ENCODE measurements around the gene DEFB124. TPM values are rescaled to one million over a fixed set of nuclear protein-coding genes. Genes with fewer than 3 reads are reported as not detected.

The DEFB124 gene
- total RNA-seq, 1 experiment from 2014 or later = not detected

DNA sequence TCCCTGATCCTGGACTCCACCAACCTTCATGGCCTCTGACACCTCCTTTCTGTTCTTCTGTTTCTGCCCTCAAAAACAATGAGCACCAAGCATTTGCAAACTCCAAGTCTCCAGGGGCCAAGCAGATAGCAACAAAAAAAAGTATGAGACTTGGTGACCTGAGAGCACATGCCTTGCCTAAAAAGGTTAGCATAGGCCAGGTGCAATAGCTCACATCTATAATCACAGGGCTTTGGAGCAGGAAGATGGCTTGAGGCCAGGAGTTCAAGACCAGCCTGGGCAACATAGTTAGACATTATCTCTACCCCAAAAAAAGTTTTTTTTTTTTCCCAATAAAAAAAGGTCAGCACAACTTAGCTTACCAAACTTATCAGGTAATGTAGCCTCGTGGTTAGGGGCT is 25.6 kb upstream of the DEFB124 start:
- ATAC-seq = no peak
- POLR2A ChIA-PET = no interaction called here
- in situ Hi-C loops (cut with HindIII; ENCODE audit: low pct_unique_long_range_greater_than_20kb, low sequenced_read_pairs) = no loop called here
- H3K27ac ChIP-seq (ENCODE audit: low read length) = no peak overlapping the region
- intact Hi-C loops (cut with micrococcal nuclease; ENCODE audit: unreplicated experiment) = no loop called here
- no peaks in the 10 kb centered on the region for H3K4me1 ChIP-seq (ENCODE audit: control insufficient read depth, insufficient read depth, low read length)
- CTCF ChIA-PET = interaction anchor here (0.6 to 3.6 kb wide), 2 partner anchors 41 to 979 kb away, joined by 3 to 138 read pairs; no protein-coding TSS in a partner anchor
- H3K9me3 ChIP-seq (ENCODE audit: control insufficient read depth, insufficient read depth, low read depth, low read length) = no peaks in the 10 kb centered on the region
- H3K4me3 ChIP-seq (ENCODE audit: low read depth in 2 of 2, low read length in 2 of 2) = no peak overlapping the region
- BruUV-seq (replicated peaks) = no TSS peak
- H3K36me3 ChIP-seq (ENCODE audit: control insufficient read depth, insufficient read depth, low read length) = no peaks in the 10 kb centered on the region
- DNase-seq (ENCODE audit: low read depth, low spot score) = no peak
- peaks cover 4% of the 10 kb centered on the region; the same call in 1 of the 2 replicates for H3K27me3 ChIP-seq (ENCODE audit: control insufficient read depth, insufficient read depth, low read length)
- TF ChIP-seq, protein P1, sequence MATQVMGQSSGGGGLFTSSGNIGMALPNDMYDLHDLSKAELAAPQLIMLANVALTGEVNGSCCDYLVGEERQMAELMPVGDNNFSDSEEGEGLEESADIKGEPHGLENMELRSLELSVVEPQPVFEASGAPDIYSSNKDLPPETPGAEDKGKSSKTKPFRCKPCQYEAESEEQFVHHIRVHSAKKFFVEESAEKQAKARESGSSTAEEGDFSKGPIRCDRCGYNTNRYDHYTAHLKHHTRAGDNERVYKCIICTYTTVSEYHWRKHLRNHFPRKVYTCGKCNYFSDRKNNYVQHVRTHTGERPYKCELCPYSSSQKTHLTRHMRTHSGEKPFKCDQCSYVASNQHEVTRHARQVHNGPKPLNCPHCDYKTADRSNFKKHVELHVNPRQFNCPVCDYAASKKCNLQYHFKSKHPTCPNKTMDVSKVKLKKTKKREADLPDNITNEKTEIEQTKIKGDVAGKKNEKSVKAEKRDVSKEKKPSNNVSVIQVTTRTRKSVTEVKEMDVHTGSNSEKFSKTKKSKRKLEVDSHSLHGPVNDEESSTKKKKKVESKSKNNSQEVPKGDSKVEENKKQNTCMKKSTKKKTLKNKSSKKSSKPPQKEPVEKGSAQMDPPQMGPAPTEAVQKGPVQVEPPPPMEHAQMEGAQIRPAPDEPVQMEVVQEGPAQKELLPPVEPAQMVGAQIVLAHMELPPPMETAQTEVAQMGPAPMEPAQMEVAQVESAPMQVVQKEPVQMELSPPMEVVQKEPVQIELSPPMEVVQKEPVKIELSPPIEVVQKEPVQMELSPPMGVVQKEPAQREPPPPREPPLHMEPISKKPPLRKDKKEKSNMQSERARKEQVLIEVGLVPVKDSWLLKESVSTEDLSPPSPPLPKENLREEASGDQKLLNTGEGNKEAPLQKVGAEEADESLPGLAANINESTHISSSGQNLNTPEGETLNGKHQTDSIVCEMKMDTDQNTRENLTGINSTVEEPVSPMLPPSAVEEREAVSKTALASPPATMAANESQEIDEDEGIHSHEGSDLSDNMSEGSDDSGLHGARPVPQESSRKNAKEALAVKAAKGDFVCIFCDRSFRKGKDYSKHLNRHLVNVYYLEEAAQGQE (IDR thresholded peaks at IDR 0.05; ENCODE audit: insufficient read depth in 1 of 2, low read depth in 2 of 2, low read length in 1 of 2) = no peak
- no peak for TF ChIP-seq POLR2AphosphoS5 (IDR thresholded peaks at IDR 0.05; ENCODE audit: low read depth, low read length)
- TF ChIP-seq SIN3A (IDR thresholded peaks at IDR 0.05; ENCODE audit: borderline replicate concordance, insufficient read depth, low read depth, low read length) = no peak
- no peak for TF ChIP-seq CTCF (IDR thresholded peaks at IDR 0.05)
- no peak for TF ChIP-seq TCF7L2 (IDR thresholded peaks at IDR 0.05; ENCODE audit: low read depth, low read length)

- H3K9me3 ChIP-seq (ENCODE audit: control insufficient read depth, insufficient read depth, low read depth, low read length) = no peaks in the 10 kb centered on the region
- CTCF ChIA-PET = no interaction called here
- ATAC-seq (no peak), DNase-seq (ENCODE audit: low read depth, low spot score) (no peak)
- in situ Hi-C loops (cut with HindIII; ENCODE audit: low pct_unique_long_range_greater_than_20kb, low sequenced_read_pairs) (no loop called here), intact Hi-C loops (cut with micrococcal nuclease; ENCODE audit: unreplicated experiment) (loop anchor here (10.0 kb wide), 1 partner anchor 173 kb away; no protein-coding TSS in a partner anchor)
- TF ChIP-seq POLR2AphosphoS5 (IDR thresholded peaks at IDR 0.05; ENCODE audit: low read depth, low read length) (no peak), SIN3A (IDR thresholded peaks at IDR 0.05; ENCODE audit: borderline replicate concordance, insufficient read depth, low read depth, low read length) (no peak), CTCF (IDR thresholded peaks at IDR 0.05) (no peak), TCF7L2 (IDR thresholded peaks at IDR 0.05; ENCODE audit: low read depth, low read length) (no peak)
- TF ChIP-seq, protein P1 (IDR thresholded peaks at IDR 0.05; ENCODE audit: insufficient read depth in 1 of 2, low read depth in 2 of 2, low read length in 1 of 2) = no peak
- H3K4me1 ChIP-seq (ENCODE audit: control insufficient read depth, insufficient read depth, low read length) = no peaks in the 10 kb centered on the region
- POLR2A ChIA-PET = interaction anchor here (0.7 kb wide), 1 partner anchor 168 kb away, joined by 6 read pairs; no protein-coding TSS in a partner anchor
- H3K27me3 ChIP-seq (ENCODE audit: control insufficient read depth, insufficient read depth, low read length) = peaks cover 4% of the 10 kb centered on the region; the same call in 1 of the 2 replicates
- H3K36me3 ChIP-seq (ENCODE audit: control insufficient read depth, insufficient read depth, low read length) = no peaks in the 10 kb centered on the region
- BruUV-seq (replicated peaks) = no TSS peak
- H3K27ac ChIP-seq (ENCODE audit: low read length) = no peak overlapping the region
- no peak overlapping the region for H3K4me3 ChIP-seq (ENCODE audit: low read depth in 2 of 2, low read length in 2 of 2)
Measured at GRCh38 chr20:31497838-31498540, 23.1 kb upstream of the DEFB124 start.

All from Panc1 (cell line).